WI38 (cell line): ENCODE data around the gene DSE.

Experiments used
- H3K4me3 ChIP-seq: 2 replicates; pipeline ENCODE4 v1.5.1; 2011; ENCODE audit warnings: low read depth, mild to moderate bottlenecking, control low read depth, low read length
- TF ChIP-seq, protein P1 (sequence below): IDR thresholded peaks from 2 replicates; pipeline ENCODE4 v1.5.1; 2012; ENCODE audit warnings: low read depth, mild to moderate bottlenecking, control low read depth, low read length

The DSE gene

DNA sequence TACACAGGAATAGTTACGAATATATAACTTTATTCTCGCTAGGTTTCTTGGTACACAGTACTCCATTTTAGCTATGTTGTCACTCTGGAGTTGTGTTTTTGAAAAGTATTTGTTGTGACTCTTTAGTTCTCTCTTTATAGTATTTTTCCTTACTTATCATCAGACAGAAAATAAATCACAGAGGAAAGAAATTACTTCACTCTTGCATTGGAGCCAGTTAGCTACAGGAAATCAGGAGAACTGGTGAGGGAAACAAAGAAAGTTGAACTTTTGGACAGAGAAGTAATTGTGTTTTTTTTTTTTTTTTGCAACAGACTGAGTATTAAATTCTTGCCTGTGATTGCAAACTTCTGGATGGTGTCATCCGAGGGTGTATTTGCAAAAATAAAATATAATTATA, 33.9 kb downstream of the DSE start:
- H3K4me3 ChIP-seq = no peak overlapping the region
- TF ChIP-seq, protein P1, sequence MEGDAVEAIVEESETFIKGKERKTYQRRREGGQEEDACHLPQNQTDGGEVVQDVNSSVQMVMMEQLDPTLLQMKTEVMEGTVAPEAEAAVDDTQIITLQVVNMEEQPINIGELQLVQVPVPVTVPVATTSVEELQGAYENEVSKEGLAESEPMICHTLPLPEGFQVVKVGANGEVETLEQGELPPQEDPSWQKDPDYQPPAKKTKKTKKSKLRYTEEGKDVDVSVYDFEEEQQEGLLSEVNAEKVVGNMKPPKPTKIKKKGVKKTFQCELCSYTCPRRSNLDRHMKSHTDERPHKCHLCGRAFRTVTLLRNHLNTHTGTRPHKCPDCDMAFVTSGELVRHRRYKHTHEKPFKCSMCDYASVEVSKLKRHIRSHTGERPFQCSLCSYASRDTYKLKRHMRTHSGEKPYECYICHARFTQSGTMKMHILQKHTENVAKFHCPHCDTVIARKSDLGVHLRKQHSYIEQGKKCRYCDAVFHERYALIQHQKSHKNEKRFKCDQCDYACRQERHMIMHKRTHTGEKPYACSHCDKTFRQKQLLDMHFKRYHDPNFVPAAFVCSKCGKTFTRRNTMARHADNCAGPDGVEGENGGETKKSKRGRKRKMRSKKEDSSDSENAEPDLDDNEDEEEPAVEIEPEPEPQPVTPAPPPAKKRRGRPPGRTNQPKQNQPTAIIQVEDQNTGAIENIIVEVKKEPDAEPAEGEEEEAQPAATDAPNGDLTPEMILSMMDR = no peak

DNA sequence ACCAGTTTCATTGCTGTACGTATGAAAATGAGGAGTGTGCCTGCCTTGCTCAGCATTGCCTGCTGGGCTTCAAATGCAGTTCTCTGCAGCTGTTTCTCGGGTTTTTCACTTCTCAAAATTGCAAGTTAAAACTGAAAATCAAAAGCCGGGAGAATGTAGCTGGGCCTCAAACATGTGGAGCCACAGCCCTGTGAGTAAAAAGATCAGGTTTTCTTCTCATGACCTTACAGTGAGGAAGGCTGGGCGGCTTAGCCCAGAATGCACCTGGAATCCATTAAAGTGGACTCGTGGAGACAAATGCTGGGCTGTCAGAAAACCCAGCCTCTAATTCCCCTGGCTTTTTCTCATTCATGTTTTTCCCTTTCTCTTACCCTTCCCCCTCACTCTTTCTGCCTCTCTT, 34.4 kb downstream of the DSE start:
- TF ChIP-seq, protein P1 = no peak
- no peak overlapping the region for H3K4me3 ChIP-seq

DNA sequence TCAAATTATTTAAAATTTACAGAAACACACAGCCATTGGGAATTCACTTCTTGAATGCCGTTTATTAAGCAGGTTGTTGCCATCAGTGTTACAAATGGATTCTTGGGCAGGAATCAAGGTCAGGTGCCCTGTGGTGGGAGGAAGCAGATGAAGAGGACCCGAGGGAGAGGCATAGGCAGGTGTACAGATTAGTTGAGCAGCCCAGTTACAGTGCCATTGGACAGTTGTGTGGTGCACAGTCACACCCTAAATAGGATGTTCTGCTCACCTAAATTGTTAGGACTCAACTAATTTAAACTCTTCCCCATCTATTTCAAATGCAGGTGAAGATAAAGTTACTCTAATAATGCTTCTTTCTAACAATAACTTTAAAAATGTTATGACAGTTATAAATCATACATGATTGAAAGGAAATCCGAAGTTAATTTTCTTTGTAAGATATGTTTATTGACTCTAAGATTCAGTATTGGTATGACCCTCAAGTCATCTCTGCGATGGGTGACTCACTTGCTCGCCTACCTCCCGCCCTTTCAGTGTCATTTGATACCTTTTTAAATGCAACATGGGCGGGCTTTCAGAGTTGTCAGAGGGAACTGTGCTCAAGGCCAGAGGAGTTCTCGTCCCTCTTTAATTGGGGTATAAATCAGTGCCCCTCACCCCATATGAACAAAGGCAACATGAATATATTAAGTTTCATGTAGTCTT, 35.1 kb downstream of the DSE start:
- TF ChIP-seq, protein P1 = no peak
- no peak overlapping the region; the same call in 1 of the 2 replicates for H3K4me3 ChIP-seq

DNA sequence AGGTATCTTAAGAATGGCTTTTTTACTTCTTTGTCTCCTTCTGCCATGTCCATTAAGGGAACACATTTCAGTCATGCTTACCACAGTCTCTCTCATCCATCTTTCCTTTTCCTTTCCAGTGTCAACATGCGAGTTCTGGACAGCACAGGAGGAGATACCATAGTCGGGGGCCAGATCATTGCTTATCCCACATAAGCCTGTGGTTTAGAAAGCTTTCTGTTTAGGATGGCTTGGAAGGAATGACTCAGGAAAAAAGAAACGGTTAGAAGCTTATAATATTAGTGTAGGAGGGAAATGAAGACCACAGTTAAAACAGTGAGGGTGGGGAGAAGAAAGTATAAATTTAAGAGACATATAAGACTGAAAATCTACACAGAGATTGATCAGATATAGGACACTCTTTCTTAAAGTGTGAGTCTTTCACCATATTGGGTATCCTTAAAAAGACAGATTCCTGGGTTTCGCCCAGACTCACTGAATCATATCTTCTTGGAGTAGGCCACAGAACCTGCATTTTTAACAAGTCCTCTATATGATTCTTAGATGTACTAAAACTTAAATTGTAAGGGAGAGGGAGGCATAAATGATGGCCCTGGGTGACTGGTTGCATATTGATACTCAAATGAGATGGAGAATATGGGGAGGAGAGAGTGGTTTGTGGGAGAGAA, 36.1 kb downstream of the DSE start:
- TF ChIP-seq, protein P1 = no peak
- peak overlapping the region; percentile 28 for H3K4me3 ChIP-seq

DNA sequence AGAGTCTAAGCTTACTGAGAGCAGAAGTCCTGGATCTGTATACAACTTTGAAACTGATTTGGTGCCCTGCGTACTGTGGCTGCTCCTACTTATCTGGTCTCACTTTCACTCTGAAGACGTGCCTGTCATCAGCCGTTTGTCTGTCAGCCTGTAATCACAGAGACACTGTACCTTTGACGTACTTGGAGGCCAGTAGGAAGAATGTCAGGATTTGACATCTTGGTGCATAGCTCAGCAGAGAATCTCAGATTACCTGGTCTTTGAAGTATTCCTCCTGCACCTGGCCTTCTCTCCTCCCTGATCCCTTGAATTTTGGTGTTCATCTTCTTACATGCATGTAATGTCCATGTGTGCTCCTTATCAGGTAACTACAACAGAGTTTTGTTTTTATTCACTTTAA, 37.7 kb downstream of the DSE start:
- H3K4me3 ChIP-seq = no peak overlapping the region
- TF ChIP-seq, protein P1 = no peak

DNA sequence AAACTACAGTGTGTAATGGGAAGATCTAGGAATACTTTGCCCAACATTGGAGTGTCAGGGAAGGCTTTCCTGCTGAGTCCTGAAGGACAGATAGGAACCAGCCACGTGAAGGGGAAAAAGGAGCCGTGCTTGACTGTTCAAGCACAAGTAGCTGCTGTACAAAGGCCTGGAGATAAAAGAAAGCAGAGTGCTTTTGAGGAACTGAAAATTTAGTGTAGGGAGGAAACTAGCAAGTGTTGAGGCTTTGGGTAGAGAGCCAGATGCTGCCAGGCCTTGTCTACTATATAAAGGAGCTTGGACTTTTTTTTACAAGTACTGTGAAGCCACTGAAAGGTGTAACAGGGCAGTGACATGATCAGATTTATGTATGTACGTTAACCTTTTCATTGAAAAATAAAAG, 39.0 kb downstream of the DSE start:
- no peak overlapping the region for H3K4me3 ChIP-seq
- TF ChIP-seq, protein P1 = no peak

DNA sequence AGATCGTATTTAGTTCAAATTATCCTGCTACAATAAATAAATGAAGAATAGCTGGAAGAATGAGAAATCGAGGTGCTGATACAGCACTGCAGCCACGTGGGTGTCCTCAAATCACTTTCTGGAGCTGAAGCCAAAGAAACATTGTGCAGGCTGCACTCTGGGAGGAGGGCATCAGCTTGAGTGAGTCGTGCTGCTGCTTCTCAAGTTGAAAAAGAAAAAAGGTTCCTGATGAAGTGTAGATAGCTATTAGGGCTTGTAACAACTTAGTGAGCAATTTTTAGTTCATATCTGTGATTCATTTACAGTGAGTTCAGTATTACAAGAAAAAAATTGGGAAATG, 40.5 kb downstream of the DSE start:
- TF ChIP-seq, protein P1 = no peak
- no peak overlapping the region for H3K4me3 ChIP-seq
